Forelimb muscle (tissue), 1 donor: ENCODE data around the gene ZSWIM6. TPM values are rescaled to one million over a fixed set of nuclear protein-coding genes. Genes with fewer than 3 reads are reported as not detected.

ENCODE experiments used
- DNase-seq: peaks from one replicate; pipeline ENCODE4 v3.0.0-alpha.2; 2013; ENCODE audit warnings: low read depth
- polyA plus RNA-seq: library from polyadenylated mRNA; unstranded; fragments of 120-200 nt; gene quantifications from one replicate; pipeline ENCODE4 v1.2.1, GENCODE V29; 2013; ENCODE audit not compliant: insufficient read length

The ZSWIM6 gene
- polyA plus RNA-seq: 7.8 TPM

DNA sequence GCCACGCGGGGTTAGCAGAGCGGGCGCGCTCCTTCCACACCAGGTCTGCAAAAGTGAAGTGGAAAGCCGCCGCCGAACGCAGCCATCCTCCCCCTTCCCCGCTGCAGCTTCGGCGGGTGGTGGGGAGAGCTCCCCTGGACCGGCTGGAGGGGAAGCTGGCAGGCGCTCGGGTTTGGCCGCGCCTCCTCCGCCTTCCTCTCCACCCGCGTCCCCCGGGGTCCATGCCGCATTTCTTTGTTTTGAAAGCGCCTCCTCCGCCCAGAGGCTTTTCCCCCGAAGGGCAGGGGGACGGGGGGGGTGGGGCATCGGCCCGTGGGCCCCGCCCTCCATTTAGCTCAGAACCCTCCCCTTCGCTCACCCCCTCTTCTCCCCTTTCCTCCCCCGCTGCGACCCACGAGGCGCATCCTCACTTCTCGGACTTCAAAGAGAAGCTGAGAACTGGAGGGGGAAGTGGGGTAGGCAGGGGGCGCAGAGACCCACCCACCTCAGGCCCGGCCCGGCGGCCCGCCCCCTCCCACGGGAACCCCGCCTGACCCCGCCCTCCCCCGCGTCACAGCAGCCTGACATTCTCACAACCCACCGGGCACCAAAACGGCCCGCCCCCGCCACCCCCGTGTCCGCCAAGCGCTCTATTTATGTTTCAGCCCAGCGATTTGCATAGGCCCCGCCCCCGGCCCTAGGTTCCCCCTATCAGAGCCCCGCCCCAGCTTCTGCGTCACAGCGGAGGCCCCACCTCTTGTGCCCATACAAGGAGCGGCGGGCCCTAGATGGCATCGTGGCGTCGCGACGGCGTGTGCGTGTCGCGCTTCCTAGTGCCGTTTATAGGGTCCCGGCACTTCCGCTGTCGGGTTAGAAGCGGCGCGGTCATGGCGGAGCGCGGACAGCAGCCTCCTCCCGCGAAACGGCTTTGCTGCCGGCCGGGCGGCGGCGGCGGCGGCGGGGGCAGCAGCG, at the start of gene ZSWIM6:
Gene ZSWIM6, plus strand, starts transcription at position 852 of the 951 bp plus-strand sequence. Its CDS starts 15 bp downstream, at position 867.
- peak; percentile 87 for DNase-seq

GRCh38 chr5:61283471-61283870, 48.6 kb upstream of the ZSWIM6 start:
- DNase-seq: no peak

DNA sequence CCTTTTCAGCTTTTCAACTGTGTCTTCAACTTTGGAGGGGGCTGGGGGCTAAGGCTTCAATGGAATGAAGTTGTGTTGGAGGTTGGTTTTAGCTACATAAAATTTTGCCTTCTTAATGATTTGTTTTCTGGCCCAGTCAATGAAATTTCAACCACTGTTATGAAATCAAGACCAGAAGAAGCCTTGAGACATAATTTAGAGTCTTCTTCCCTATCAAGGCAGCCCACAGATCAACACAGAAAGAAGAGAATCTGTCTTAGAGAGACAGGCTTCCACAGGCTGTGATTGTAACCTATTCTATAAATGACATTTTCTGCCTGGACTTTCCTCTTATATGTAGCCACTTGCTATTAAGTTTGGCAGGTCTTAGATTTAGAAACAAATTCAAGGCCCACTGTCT, 46.5 kb upstream of the ZSWIM6 start:
- no peak for DNase-seq

- no peak for DNase-seq
These were observed 45.5 kb upstream of the ZSWIM6 start for GRCh38 chr5:61286446-61287132.

GRCh38 chr5:61287474-61287873, 44.6 kb upstream of the ZSWIM6 start:
- no peak for DNase-seq

GRCh38 chr5:61289241-61289640, 42.8 kb upstream of the ZSWIM6 start:
- DNase-seq: no peak

- DNase-seq: no peak
These were observed 42.3 kb upstream of the ZSWIM6 start for GRCh38 chr5:61289669-61290306.

DNA sequence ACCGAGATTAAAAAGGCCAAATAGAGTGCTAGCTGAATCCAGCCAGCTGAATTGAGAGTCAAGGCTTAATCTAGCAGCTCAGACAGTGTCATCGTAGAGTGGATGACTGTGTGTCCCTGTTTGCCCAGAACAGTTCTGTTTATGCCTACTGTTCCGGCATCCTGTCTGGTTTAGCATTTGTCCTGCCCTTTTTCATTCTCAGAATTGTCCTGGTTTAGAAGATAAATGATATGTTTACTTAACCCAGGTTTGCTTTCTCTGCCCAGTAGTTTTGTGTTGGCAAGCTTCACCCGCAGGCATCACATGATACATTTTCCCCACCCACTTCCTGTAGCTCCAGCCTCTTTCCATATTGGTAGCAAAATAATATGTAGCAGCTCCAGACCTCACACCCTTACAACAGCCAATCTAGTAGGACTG, 41.3 kb upstream of the ZSWIM6 start:
- no peak for DNase-seq

DNA sequence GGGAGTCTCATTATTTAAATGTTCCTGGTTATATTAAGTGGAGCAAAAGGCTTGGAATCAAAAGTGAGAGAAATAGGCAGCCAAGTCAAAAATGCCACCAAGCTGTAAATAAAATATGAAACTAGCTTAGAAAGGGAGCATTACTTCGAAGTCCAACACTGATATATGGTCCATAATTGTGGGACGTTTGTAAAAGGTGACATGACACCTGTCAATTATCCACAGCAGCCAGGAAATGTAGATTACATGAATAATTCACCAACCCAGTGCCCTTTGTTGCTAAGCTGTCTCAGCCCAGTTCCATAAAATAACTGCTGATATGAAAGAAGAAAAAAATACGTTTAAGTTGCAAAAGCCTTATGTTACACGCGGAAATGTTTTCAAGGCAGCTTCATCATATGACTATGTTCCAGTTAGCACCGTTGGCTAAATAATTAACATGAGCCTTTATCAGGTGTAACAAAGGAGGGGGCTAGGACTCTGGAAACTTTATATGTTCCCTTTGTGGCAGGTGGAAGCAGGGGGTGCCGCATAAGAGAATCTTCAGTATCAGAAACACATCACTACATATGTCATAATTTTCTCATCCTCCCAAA, 39.9 kb upstream of the ZSWIM6 start:
- DNase-seq: no peak

DNA sequence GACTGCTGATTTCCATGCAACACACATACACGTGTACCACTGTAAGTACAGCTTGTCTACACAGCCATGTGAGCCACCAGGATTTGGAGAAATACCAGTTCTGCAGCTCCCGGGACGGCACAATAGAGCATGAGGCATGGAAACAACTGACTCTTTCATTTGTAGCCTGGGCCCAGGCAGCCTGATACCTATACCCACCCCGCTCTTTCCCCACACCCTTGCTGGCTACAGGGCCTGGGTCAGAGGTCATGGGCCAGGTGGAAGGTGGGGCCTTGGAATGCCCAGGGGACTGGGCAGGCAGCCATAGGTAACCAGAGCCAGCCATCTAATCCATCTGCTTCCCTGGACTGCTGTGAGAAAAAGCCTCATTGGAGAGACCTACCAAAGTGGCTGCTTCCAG, 39.0 kb upstream of the ZSWIM6 start:
- no peak for DNase-seq

DNA sequence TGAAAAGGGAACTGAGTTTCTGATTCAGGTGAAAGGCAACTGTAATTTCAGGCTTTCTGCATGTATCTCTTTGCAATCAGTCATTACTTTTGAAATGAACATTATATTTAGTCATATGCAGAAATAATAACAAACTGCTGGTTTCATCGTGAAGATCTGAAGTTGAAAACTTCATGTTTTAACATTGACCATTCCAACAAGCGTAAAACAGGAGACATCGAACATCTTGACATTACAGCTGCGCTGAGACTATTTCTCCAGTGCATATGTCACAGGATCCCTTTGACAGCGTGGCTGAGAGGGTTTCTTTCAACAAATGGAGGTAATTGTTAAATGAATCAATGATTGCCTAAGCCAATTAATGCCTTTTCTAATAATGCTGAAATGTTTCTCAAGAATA, 38.2 kb upstream of the ZSWIM6 start:
- no peak for DNase-seq

DNA sequence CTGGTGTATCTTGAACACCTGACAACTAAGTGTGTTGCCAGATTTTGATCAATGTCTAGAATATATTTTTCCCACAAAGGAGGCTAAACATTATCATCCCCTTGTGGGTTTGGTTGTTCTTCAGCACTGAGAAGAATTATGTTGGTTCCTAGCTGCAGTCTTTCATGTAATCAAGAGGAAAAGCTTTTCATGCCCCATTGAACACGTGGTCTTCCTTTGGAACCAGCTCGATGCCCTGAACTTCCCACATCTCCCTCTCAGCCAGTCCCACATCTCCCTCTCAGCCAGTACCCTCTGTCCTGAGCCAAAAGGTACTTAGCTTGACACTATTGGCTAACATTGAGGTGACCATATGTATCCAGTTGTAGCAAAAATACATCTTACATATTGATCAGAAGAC, 36.7 kb upstream of the ZSWIM6 start:
- no peak for DNase-seq

DNA sequence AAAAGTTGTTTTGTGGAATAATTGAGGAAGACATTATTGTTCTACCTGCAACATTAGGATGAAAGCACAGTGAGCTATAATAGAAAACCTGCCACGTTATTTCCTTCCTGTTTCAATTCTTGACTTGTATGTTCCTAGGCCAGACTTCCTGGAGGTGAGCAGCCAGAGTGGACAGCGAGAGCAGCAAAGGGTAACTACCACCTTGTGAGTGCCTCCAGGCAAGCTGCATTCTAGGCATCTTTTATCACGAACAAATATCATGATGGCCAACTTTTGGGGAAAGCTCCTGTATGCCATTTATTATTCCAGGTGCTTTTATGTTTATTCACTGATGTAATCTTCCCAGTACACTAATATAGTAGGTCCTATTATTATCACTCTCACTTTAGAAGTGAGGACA, 34.0 kb upstream of the ZSWIM6 start:
- no peak for DNase-seq

GRCh38 chr5:61298580-61298979, 33.5 kb upstream of the ZSWIM6 start:
- DNase-seq: no peak

- DNase-seq: no peak
These were observed 32.8 kb upstream of the ZSWIM6 start for GRCh38 chr5:61299261-61299681.

DNA sequence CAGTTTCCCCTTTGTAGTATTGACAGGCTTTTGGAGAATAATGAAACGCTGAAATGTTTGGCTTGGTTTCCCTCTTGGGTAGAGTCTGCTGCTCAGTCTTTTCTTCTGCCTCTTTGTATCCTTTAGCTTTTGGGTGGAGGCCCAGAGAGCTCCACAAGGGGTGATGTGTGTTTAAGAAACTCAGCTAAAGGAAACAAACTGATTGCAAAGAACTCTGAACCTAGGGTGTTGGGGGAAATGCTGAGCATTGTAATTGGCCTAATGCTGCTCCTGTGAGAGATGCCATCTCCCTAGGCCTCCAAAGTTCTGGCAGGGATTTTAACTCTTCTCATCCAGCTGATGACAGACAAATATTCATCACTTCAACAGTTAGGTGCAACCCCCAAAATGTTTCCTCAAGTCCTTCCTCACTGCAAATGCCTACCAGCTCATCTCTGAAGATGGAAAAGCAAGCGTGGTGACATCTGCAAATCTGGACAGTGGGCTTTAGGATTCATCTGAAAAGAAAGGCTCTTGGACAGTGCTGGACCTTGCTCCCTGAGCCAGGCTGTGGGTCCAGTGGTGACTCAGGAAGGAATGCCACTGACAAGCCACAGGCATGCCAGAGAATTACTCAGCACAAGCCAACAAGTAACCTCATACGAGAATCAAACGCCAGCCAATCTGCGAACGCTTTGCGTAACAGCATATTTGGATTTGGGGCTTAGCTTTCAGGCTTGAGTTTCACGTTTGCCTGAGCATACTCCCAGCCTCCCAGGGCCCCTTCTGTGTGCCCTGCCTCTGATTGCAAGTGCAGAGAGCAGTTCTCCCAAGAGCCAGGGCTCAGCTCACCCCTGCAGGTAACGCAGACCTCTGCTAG, 30.5 kb upstream of the ZSWIM6 start:
- no peak for DNase-seq

- no peak for DNase-seq
These were observed 29.9 kb upstream of the ZSWIM6 start for GRCh38 chr5:61302200-61302563.

DNA sequence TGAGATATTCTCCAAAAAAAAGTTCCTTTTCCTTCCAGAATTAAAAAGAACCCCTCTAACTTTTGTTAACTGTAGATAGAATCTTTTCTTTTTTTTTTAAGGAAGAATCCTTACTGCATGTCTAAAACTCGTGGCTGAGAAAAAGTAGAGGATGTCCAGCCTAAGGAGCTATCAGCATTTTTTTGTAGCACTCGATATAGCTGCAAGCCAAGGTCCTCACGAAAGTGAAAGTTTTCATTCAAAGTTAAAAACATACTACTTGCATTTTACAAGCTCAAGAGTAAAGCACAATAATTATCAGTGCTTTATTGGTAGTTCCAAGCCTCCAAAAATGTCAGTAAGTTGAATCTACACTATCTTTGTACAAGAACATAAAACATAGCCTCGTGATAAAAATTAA, 28.7 kb upstream of the ZSWIM6 start:
- no peak for DNase-seq

DNA sequence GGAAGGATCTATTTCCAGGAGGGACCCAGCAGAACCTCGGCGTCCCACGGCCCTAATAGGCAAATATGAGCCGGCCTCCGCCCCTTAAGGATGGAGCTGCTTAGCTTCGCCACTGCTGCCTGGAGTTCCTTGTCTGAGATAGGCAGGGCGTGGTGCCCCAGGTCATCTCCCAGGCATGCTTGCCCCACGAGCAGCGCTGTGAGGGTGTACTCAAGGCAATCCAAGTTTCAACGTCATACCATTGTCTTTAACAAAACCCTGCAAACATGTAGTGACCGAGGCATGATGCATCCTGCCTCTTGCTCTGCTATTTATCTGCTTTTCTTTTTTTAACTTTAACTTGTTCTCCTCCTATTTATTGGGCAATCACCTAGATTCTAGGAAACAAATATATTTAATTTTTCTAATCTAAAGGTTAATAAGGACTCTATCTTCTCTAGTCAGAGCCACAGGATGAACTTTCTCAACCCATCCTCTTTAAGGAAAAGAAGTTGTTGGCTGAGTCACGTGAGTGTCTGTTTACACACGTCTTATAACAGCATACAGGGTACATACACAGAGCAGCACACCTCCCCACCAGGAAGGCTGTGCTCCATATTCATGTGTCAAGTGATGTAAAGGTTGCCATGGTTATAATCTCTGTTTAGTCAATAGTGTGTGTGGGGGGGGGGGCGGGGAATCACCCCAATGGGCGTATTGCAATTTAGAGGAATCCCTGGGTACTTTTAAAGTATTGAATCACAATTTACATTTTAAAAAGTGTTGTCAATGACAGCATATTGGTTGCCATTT, 27.3 kb upstream of the ZSWIM6 start:
- DNase-seq: no peak

GRCh38 chr5:61306531-61307131, 25.4 kb upstream of the ZSWIM6 start:
- DNase-seq: no peak
